Karpas-422 (cell line): ENCODE results near the gene RNF215. TPM values are rescaled to one million over a fixed set of nuclear protein-coding genes. Genes with fewer than 3 reads are reported as not detected.
A peak's percentile ranks its signal among the peaks of the same experiment; 100 is the strongest.
"Not testable (repeated sequence)": the region's sequence is repeated elsewhere in the genome, so short reads cannot be mapped to it uniquely, and the experiment has no call there.

ENCODE experiments used
- DNase-seq: peaks from one replicate; pipeline ENCODE4 v3.0.0-alpha.2; 2015
- H2AFZ ChIP-seq: fragments of 200-600 bp; sonication (generic); 2 replicates; pipeline ENCODE4 v1.6.1; 2014; ENCODE audit warnings: antibody characterized with exemption, low read length, mixed read lengths
- H3K27ac ChIP-seq: fragments of 200-600 bp; sonication (generic); 2 replicates; pipeline ENCODE4 v1.5.1; 2014; ENCODE audit warnings: mild to moderate bottlenecking, low read length, moderate library complexity
- H3K27me3 ChIP-seq: fragments of 200-600 bp; sonication (generic); 2 replicates; pipeline ENCODE4 v1.6.1; 2014; ENCODE audit warnings: low read length, mixed read lengths
- H3K36me3 ChIP-seq: fragments of 200-600 bp; sonication (generic); 2 replicates; pipeline ENCODE4 v1.6.1; 2014; ENCODE audit warnings: low read length, mixed read lengths; ENCODE audit not compliant: insufficient read depth
- H3K4me1 ChIP-seq: fragments of 200-600 bp; sonication (generic); 2 replicates; pipeline ENCODE4 v1.6.1; 2014; ENCODE audit warnings: mild to moderate bottlenecking, low read length, mixed read lengths
- H3K4me2 ChIP-seq: fragments of 200-600 bp; sonication (generic); 2 replicates; pipeline ENCODE4 v1.6.1; 2014; ENCODE audit warnings: low read length, low read depth, mild to moderate bottlenecking; ENCODE audit not compliant: poor library complexity, severe bottlenecking
- H3K4me3 ChIP-seq: fragments of 200-600 bp; sonication (generic); 2 replicates; pipeline ENCODE4 v1.5.1; 2014; ENCODE audit warnings: mild to moderate bottlenecking, antibody characterized with exemption, low read length, mixed read lengths
- H3K79me2 ChIP-seq: fragments of 200-600 bp; sonication (generic); 2 replicates; pipeline ENCODE4 v1.6.1; 2014; ENCODE audit warnings: mild to moderate bottlenecking, low read length, mixed read lengths
- H3K9ac ChIP-seq: fragments of 200-600 bp; sonication (generic); 2 replicates; pipeline ENCODE4 v1.6.0; 2014; ENCODE audit warnings: low read length
- H3K9me2 ChIP-seq: fragments of 200-600 bp; sonication (generic), shearing (Covaris generic); replicated peaks from 2 replicates; pipeline ENCODE4 v1.6.0; 2014; ENCODE audit warnings: mild to moderate bottlenecking, low read length, moderate library complexity; ENCODE audit not compliant: insufficient read depth
- H3K9me3 ChIP-seq: fragments of 300-700, 200-600 bp; sonication (generic); 2 replicates; pipeline ENCODE4 v1.6.1; 2014; ENCODE audit warnings: low read length, mixed read lengths
- H4K20me1 ChIP-seq: fragments of 200-600 bp; sonication (generic); 2 replicates; pipeline ENCODE4 v1.6.1; 2014; ENCODE audit warnings: mild to moderate bottlenecking, antibody characterized with exemption, low read length, low read depth; ENCODE audit not compliant: insufficient read depth
- total RNA-seq: library from RNA; depleted of rRNA; stranded (reverse); fragments of >200 nt; shearing (Covaris generic); gene quantifications from 2 replicates; pipeline ENCODE4 v1.2.3, GENCODE V29; 2014; ENCODE audit warnings: low replicate concordance

Gene RNF215
- total RNA-seq, 1 experiment from 2014 or later = 4.0 TPM

GRCh38 chr22:30402766-30403104, 15.5 kb upstream of the RNF215 start:
- H3K9ac ChIP-seq, H3K4me1 ChIP-seq, H3K27me3 ChIP-seq, H3K36me3 ChIP-seq, H3K4me2 ChIP-seq, DNase-seq, H2AFZ ChIP-seq, H3K9me3 ChIP-seq, H3K9me2 ChIP-seq, H3K27ac ChIP-seq, H4K20me1 ChIP-seq, H3K4me3 ChIP-seq: not testable (repeated sequence)
- H3K79me2 ChIP-seq = peaks cover 17% of the 10 kb centered on the region

DNA sequence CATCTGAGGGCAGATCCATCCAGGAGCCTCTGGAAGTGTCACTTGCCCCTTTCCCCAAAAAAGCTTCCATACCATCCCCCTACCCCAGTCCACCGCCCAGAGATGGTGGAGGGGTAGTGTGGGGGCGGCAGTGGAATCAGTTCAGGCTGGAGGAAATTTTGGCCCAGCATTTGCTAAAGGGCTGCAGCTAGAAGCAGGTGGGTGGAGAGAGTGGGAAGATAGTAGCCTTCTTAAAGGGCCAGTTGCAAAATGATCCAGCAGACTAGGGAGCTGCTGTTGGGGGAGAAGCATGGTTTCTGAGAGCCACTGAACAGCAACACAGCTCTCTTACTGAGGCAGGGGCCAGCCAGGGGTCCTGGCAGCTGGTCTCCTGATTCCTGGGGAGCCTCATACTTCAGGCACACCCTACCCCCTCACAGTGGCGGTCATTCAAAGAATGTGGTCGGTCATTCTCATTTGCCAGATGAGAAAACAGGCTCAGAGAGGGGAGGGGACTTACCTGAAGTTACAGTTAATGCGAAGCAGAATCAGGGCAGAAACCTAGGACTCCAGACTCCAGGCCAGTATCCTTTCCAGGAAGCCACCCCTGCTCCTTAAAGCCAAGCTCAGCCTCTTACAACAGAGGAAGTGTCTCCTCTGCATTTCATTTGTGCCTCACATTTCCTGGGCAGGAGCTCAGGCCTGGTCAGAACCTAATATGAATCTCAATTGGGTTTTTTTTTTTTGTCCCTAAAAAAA, 15.0 kb upstream of the RNF215 start:
- H2AFZ ChIP-seq = no peak overlapping the region
- H3K4me2 ChIP-seq = no peak overlapping the region
- no peaks in the 10 kb centered on the region for H3K9me2 ChIP-seq
- DNase-seq = no peak
- H3K27me3 ChIP-seq = no peaks in the 10 kb centered on the region
- no peaks in the 10 kb centered on the region for H3K9me3 ChIP-seq
- peaks cover 10% of the 10 kb centered on the region for H3K4me1 ChIP-seq
- peaks cover 21% of the 10 kb centered on the region for H3K79me2 ChIP-seq
- peaks cover 8% of the 10 kb centered on the region; the same call in 1 of the 2 replicates for H3K36me3 ChIP-seq
- no peak overlapping the region for H3K27ac ChIP-seq
- H3K9ac ChIP-seq = no peak overlapping the region
- H3K4me3 ChIP-seq = no peak overlapping the region
- H4K20me1 ChIP-seq = no peaks in the 10 kb centered on the region

GRCh38 chr22:30401024-30401423, 13.8 kb upstream of the RNF215 start:
- not testable (repeated sequence) for H3K4me2 ChIP-seq, H2AFZ ChIP-seq, H3K27ac ChIP-seq, H3K36me3 ChIP-seq, H3K9me3 ChIP-seq, H3K27me3 ChIP-seq, DNase-seq, H3K9ac ChIP-seq, H3K4me3 ChIP-seq, H4K20me1 ChIP-seq, H3K9me2 ChIP-seq
- Histone ChIP-seq H3K4me1 (peaks cover 14% of the 10 kb centered on the region), H3K79me2 (peaks cover 24% of the 10 kb centered on the region)

GRCh38 chr22:30400159-30400558, 12.9 kb upstream of the RNF215 start:
- H3K79me2 ChIP-seq = peaks cover 24% of the 10 kb centered on the region
- no peak for DNase-seq
- peaks cover 14% of the 10 kb centered on the region for H3K4me1 ChIP-seq
- H3K4me2 ChIP-seq = no peak overlapping the region
- no peaks in the 10 kb centered on the region for H3K9me3 ChIP-seq
- H2AFZ ChIP-seq = no peak overlapping the region
- H3K36me3 ChIP-seq = 0 out of 2 replicates have a peak, but pooled peaks cover 4% of the 10 kb centered on the region
- H3K9ac ChIP-seq = no peak overlapping the region
- H3K9me2 ChIP-seq = no peaks in the 10 kb centered on the region
- H3K27ac ChIP-seq = no peak overlapping the region
- no peaks in the 10 kb centered on the region for H4K20me1 ChIP-seq
- no peaks in the 10 kb centered on the region for H3K27me3 ChIP-seq
- H3K4me3 ChIP-seq = no peak overlapping the region

- Histone ChIP-seq H3K27me3 (no peaks in the 10 kb centered on the region), H3K9ac (no peak overlapping the region), H3K9me3 (no peaks in the 10 kb centered on the region), H2AFZ (no peak overlapping the region), H4K20me1 (no peaks in the 10 kb centered on the region), H3K4me1 (peaks cover 14% of the 10 kb centered on the region), H3K4me3 (no peak overlapping the region), H3K9me2 (no peaks in the 10 kb centered on the region), H3K79me2 (peaks cover 24% of the 10 kb centered on the region), H3K27ac (no peak overlapping the region), H3K36me3 (0 out of 2 replicates have a peak, but pooled peaks cover 4% of the 10 kb centered on the region), H3K4me2 (no peak overlapping the region)
- no peak for DNase-seq
These were observed 12.5 kb upstream of the RNF215 start for GRCh38 chr22:30399718-30400117.

GRCh38 chr22:30398685-30399680, 11.8 kb upstream of the RNF215 start:
- H2AFZ ChIP-seq = no peak overlapping the region
- DNase-seq = no peak
- H3K36me3 ChIP-seq = 0 out of 2 replicates have a peak, but pooled peaks cover 4% of the 10 kb centered on the region
- H4K20me1 ChIP-seq = no peaks in the 10 kb centered on the region
- H3K27ac ChIP-seq = no peak overlapping the region
- no peak overlapping the region for H3K9ac ChIP-seq
- H3K79me2 ChIP-seq = peaks cover 24% of the 10 kb centered on the region
- no peaks in the 10 kb centered on the region for H3K9me2 ChIP-seq
- no peaks in the 10 kb centered on the region for H3K9me3 ChIP-seq
- peak overlapping the region; percentile 66; the same call in 1 of the 2 replicates for H3K4me3 ChIP-seq
- H3K4me2 ChIP-seq = no peak overlapping the region
- H3K4me1 ChIP-seq = peaks cover 14% of the 10 kb centered on the region
- H3K27me3 ChIP-seq = no peaks in the 10 kb centered on the region

DNA sequence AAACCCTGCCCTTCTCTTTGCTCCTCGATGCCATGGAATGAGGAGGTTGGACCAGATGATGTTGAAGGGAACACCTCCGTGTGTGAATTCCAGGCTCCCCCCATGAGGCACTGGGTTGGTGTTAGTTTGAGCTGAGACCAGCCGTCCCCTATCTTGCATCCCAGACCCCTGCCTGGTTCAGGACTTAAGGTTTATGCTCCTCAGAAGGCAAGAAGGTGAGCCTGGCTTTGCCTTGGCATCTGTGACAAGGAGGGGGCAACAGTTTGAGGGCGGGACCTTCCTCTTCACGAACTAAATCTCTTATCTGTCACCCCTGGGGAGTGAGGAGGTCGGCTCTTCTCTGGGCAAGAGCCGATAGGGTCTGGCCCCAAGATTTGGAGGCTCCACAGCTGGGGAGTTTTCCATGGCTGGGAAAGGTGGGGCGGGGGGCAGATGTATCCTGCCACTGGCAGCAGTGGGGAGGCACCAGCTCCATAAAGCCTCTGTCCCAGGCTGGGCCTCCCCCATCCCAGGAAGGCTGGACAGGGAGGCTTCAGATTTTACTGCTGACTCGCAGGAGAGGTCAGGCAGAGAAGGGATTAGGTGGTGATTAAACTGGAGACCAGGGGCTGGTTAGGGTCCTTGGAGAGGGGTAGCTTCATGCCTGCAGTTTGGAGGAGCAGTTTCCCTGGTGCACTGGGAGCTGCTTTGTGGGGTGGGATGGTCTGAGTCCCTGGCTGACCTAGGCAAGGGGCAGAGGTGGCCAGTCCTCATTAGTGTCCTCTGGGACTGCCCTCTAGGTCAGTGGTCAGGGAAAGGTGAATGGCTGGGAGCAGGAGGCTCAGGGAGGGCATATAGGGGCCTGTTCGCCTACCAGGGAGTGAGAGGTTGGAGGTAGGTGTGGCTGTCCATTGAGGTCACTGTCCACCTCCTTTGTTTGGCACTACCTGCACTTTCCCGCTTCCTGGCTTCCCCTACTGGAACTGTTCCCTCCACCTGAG, 10.7 kb upstream of the RNF215 start:
- DNase-seq = no peak
- Histone ChIP-seq H3K9me2 (no peaks in the 10 kb centered on the region), H3K4me1 (peaks cover 22% of the 10 kb centered on the region), H3K9me3 (no peaks in the 10 kb centered on the region), H3K4me2 (peak overlapping the region; percentile 79), H3K9ac (peak overlapping the region; percentile 73), H3K27me3 (no peaks in the 10 kb centered on the region), H4K20me1 (no peaks in the 10 kb centered on the region), H2AFZ (no peak overlapping the region), H3K27ac (peak overlapping the region; percentile 56), H3K36me3 (0 out of 2 replicates have a peak, but pooled peaks cover 4% of the 10 kb centered on the region), H3K4me3 (peak overlapping the region; percentile 66), H3K79me2 (peaks cover 24% of the 10 kb centered on the region)
